Right lobe of liver (tissue), 6 donors: ENCODE measurements around the gene PIEZO2. TPM values are rescaled to one million over a fixed set of nuclear protein-coding genes. Genes with fewer than 3 reads are reported as not detected.

Source experiments
- ATAC-seq, 4 donors: fragments of 200-7000 bp; cut with Tn5 transposase; one replicate each; pipeline ENCODE4 v1.9.1; 2020; ENCODE audit warnings: mild to moderate bottlenecking in 4 of 4, moderate library complexity in 4 of 4
- DNase-seq, 3 donors: peaks; one replicate each; pipeline ENCODE4 v3.0.0-alpha.2; 2020
- H3K27ac ChIP-seq, 3 donors: fragments of 200-600 bp; one replicate each; pipeline ENCODE4 v1.8.0; 2022
- H3K27me3 ChIP-seq, 2 donors: fragments of 200-600 bp; one replicate each; pipeline ENCODE4 v1.8.0; 2022
- H3K36me3 ChIP-seq, 4 donors: fragments of 200-600 bp; sonication (generic) in 1 of 4; one replicate each; pipeline versions ENCODE4 v1.5.1 to v1.8.0; 2017 to 2022; ENCODE audit warnings: control low read depth in 1 of 4
- H3K4me1 ChIP-seq, 4 donors: fragments of 200-600 bp; sonication (generic) in 1 of 4; one replicate each; pipeline versions ENCODE4 v1.5.1 to v1.8.0; 2017 to 2022; ENCODE audit warnings: control low read depth in 1 of 4
- H3K4me3 ChIP-seq, 3 donors: fragments of 200-600 bp; one replicate each; pipeline ENCODE4 v1.8.0; 2022
- H3K9me3 ChIP-seq, 4 donors: fragments of 200-600 bp; sonication (generic) in 1 of 4; one replicate each; pipeline versions ENCODE4 v1.5.1 to v1.8.0; 2017 to 2022; ENCODE audit warnings: control low read depth in 1 of 4
- CTCF ChIP-seq, 4 donors: fragments of 200-600 bp in 3 of 4; fragments of 450-650 bp in 1 of 4; IDR thresholded peaks; one replicate each; pipeline versions ENCODE4 v1.5.1 to v1.8.0; 2016 to 2022; ENCODE audit warnings: antibody characterized with exemption in 4 of 4, mild to moderate bottlenecking in 2 of 4
- POLR2A ChIP-seq: fragments of 450-650 bp; IDR thresholded peaks from one replicate; pipeline ENCODE4 v1.6.1; 2017; ENCODE audit warnings: antibody characterized with exemption, mild to moderate bottlenecking
- WGBS: methylation state at CpG from one replicate; pipeline ENCODE4 v1.1.6; 2018; ENCODE audit warnings: low coverage, low lambda C conversion rate; ENCODE audit not compliant: insufficient coverage; ENCODE audit errors: missing lambda C conversion rate; 5-methylcytosine and 5-hydroxymethylcytosine counted together
- intact Hi-C, 2 donors: fragments of 100-400 bp; cut with DNase I; formaldehyde crosslinking; loops; one replicate each; pipeline versions ENCODE4 v1.11.2 to v1.14.1; 2022
- total RNA-seq, 6 experiments: library from RNA; depleted of rRNA in 2 of 6; stranded (reverse); fragments of >200 nt in 2 of 6; fragmentation: NEBNext Ultra II Directional in 3 of 6; extraction: Animal tissue kit (Norgen Biotek cat#: 25700) in 3 of 6; gene quantifications; one replicate each; pipeline versions ENCODE4 v1.1.0 to v1.2.4, GENCODE V29; 2016 to 2023
- donor health status: DM: no; HTN: yes; CAD: no.
- donor health status: DM: no; HTN: no; CAD: no.
- donor health status: DM: no; HTN: no; CAD: no.
- donor health status: DM: no; HTN: yes; CAD: no.
- donor health status: DM: no; HTN: yes; CAD: no.

Gene PIEZO2
- total RNA-seq, 6 experiments from 2014 or later: 6.6 to 16.9 (median 10.1) TPM

DNA sequence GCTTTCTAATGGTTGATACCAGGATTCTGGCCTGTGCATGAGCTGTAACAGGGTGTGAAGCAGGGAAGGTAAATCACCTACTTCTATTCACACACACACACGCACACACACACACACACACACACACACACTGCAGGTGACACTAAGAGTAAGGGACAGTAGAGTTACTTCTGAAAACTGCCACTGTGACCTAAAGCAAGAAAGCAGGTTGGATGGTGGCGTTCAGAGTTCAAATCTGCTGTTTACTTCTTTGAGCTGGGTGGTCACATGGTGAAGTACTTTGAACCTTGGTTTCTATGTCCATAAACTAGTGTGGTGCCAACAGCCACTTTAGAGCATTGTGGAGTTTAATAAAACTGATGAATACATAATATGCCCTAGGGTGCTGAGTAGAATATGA lies 248.0 kb downstream of the PIEZO2 start:
- H3K4me1 ChIP-seq: peaks cover 0 to 15% (median 6%) of the 10 kb centered on the region in 4 donors
- 39% methylated on average over 2 of the region's 2 CpGs for WGBS
- H3K27me3 ChIP-seq: no peaks in the 10 kb centered on the region
- H3K27ac ChIP-seq: peak overlapping the region in 2 of 3 donors; percentile 63 to 69
- no peak for TF ChIP-seq CTCF (IDR thresholded peaks at IDR 0.05)
- TF ChIP-seq POLR2A: no peak
- intact Hi-C loops: no loop called here
- ATAC-seq (peak; percentile 77 to 79 (median 78)), DNase-seq (peak in 1 of 3 donors; percentile 62)
- H3K36me3 ChIP-seq: no peaks in the 10 kb centered on the region
- H3K9me3 ChIP-seq: no peaks in the 10 kb centered on the region
- no peak overlapping the region for H3K4me3 ChIP-seq

- WGBS: 28% methylated on average over 4 of the region's 4 CpGs
- H3K27me3 ChIP-seq: no peaks in the 10 kb centered on the region
- TF ChIP-seq CTCF (IDR thresholded peaks at IDR 0.05): no peak
- no peak for TF ChIP-seq POLR2A
- ATAC-seq (peak; percentile 88 to 94 (median 90)), DNase-seq (peak in 1 of 3 donors; percentile 62)
- no peak overlapping the region for H3K4me3 ChIP-seq
- H3K36me3 ChIP-seq: no peaks in the 10 kb centered on the region
- intact Hi-C loops: no loop called here
- peak overlapping the region; percentile 46 to 69 (median 63) for H3K27ac ChIP-seq
- H3K9me3 ChIP-seq: no peaks in the 10 kb centered on the region
- peaks cover 0 to 15% (median 6%) of the 10 kb centered on the region in 4 donors for H3K4me1 ChIP-seq
Observed at GRCh38 chr18:10900435-10900834, 248.9 kb downstream of the PIEZO2 start.

DNA sequence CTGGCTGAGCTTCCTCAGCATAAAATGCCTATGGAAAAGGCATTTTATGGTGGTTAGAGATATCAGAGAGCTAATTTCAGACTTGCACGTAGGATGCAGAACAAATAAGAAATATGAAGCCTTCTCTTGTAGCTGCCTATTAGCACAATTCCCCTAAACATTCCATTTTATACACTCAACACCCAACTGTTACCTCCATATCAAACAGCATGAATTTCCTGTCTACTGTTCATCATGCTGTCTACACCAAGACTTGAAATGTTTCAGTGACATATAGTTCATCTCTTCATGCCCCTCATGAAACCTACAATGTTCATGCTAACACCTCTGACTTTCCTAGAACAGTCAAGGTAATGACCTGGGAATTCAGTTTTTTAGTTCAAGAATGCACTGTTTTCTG lies 249.9 kb downstream of the PIEZO2 start:
- Histone ChIP-seq H3K9me3 (no peaks in the 10 kb centered on the region), H3K27ac (no peak overlapping the region), H3K4me1 (peaks cover 0 to 15% (median 6%) of the 10 kb centered on the region in 4 donors), H3K4me3 (no peak overlapping the region), H3K27me3 (no peaks in the 10 kb centered on the region), H3K36me3 (no peaks in the 10 kb centered on the region)
- ATAC-seq (no peak), DNase-seq (no peak)
- WGBS: 100% methylated on average over 1 of the region's 1 CpG
- intact Hi-C loops: no loop called here
- TF ChIP-seq CTCF (IDR thresholded peaks at IDR 0.05): no peak
- TF ChIP-seq POLR2A: no peak

DNA sequence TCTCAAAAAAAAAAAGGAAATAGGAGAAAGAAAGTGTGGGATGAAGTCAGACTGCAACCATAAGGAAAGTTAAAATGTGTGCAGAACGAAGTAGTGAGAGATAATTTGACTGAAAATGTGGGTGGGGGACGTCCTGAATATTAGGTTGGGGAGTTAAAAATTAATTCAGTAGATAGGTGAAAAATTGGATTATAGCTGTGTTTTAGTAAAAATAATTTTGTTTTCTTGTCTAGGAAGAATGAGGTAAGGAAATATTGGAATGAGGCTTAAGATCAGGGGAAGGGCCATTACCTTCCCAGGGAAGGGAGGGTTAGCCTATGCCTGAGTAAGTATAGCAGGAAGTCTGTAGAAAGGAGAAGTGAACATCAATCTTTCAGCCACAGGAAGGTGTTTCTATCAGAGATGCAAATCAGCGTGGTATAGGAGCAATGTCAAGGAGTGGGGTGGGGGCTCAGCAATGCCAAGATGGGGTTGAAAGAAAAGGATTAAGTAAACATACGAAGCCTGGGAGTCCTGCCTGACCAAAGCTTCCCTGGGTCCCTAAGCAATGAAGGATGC lies 250.9 kb downstream of the PIEZO2 start:
- 73% methylated on average over 3 of the region's 4 CpGs for WGBS
- no peak for ATAC-seq
- H3K4me3 ChIP-seq: no peak overlapping the region
- H3K27me3 ChIP-seq: no peaks in the 10 kb centered on the region
- no peaks in the 10 kb centered on the region for H3K36me3 ChIP-seq
- H3K9me3 ChIP-seq: no peaks in the 10 kb centered on the region
- TF ChIP-seq POLR2A (no peak), CTCF (IDR thresholded peaks at IDR 0.05) (no peak)
- peaks cover 0 to 15% (median 6%) of the 10 kb centered on the region in 4 donors for H3K4me1 ChIP-seq
- intact Hi-C loops: no loop called here
- H3K27ac ChIP-seq: no peak overlapping the region
- DNase-seq: no peak
